OCI-LY3 (cell line): ENCODE measurements around the gene CBX4.

Experiments
- H2AFZ ChIP-seq: fragments of 200-600, 300-600 bp; shearing (Covaris generic); 2 replicates; pipeline ENCODE4 v1.6.0; 2014; ENCODE audit warnings: antibody characterized with exemption, low read depth, low read length
- H3K27ac ChIP-seq: fragments of 200-600, 300-600 bp; sonication (generic); 2 replicates; pipeline ENCODE4 v1.5.1; 2014; ENCODE audit warnings: mild to moderate bottlenecking, low read length, moderate library complexity, mixed read lengths
- H3K27me3 ChIP-seq: fragments of 200-600, 300-600 bp; sonication (generic); 2 replicates; pipeline ENCODE4 v1.6.1; 2014; ENCODE audit warnings: low read depth, low read length, mixed read lengths
- H3K36me3 ChIP-seq: fragments of 200-600, 300-600 bp; sonication (generic); replicated peaks from 2 replicates; pipeline ENCODE3; 2014; ENCODE audit warnings: low read depth, low read length, mixed read lengths
- H3K4me1 ChIP-seq: fragments of 300-600, 200-600 bp; sonication (generic); 2 replicates; pipeline ENCODE4 v1.6.1; 2014; ENCODE audit warnings: low read length, mixed read lengths
- H3K4me2 ChIP-seq: fragments of 200-600, 300-600 bp; sonication (generic); 2 replicates; pipeline ENCODE4 v1.6.1; 2014; ENCODE audit warnings: low read length, mixed read lengths
- H3K4me3 ChIP-seq: fragments of 300-600, 200-600 bp; sonication (generic); 2 replicates; pipeline ENCODE4 v1.5.1; 2014; ENCODE audit warnings: antibody characterized with exemption, mild to moderate bottlenecking, low read length, moderate library complexity
- H3K79me2 ChIP-seq: fragments of 300-600, 200-600 bp; shearing (Covaris generic); 2 replicates; pipeline ENCODE4 v1.6.1; 2014; ENCODE audit warnings: mild to moderate bottlenecking, low read length, mixed read lengths
- H3K9ac ChIP-seq: fragments of 300-600, 200-600 bp; shearing (Covaris generic); 2 replicates; pipeline ENCODE4 v1.6.0; 2014; ENCODE audit warnings: mild to moderate bottlenecking, low read length, moderate library complexity
- H3K9me3 ChIP-seq: fragments of 200-600, 300-600 bp; shearing (Covaris generic); 2 replicates; pipeline ENCODE4 v1.6.1; 2014; ENCODE audit warnings: low read length, mixed read lengths; ENCODE audit not compliant: insufficient read depth
- H4K20me1 ChIP-seq: fragments of 200-600, 300-600 bp; sonication (generic); 2 replicates; pipeline ENCODE4 v1.6.1; 2016; ENCODE audit warnings: low read length, mixed read lengths; ENCODE audit not compliant: insufficient read depth
- CTCF ChIP-seq: fragments of 200-600, 300-600 bp; sonication (generic); IDR thresholded peaks from 2 replicates; pipeline ENCODE4 v1.5.1; 2014; ENCODE audit warnings: antibody characterized with exemption, low read length, low read depth
- EZH2phosphoT487 ChIP-seq: fragments of 200-600 bp; shearing (Covaris generic); IDR thresholded peaks from 2 replicates; pipeline ENCODE4 v1.6.1; 2018; ENCODE audit warnings: antibody characterized with exemption, mixed run types, low read depth

The CBX4 gene

DNA sequence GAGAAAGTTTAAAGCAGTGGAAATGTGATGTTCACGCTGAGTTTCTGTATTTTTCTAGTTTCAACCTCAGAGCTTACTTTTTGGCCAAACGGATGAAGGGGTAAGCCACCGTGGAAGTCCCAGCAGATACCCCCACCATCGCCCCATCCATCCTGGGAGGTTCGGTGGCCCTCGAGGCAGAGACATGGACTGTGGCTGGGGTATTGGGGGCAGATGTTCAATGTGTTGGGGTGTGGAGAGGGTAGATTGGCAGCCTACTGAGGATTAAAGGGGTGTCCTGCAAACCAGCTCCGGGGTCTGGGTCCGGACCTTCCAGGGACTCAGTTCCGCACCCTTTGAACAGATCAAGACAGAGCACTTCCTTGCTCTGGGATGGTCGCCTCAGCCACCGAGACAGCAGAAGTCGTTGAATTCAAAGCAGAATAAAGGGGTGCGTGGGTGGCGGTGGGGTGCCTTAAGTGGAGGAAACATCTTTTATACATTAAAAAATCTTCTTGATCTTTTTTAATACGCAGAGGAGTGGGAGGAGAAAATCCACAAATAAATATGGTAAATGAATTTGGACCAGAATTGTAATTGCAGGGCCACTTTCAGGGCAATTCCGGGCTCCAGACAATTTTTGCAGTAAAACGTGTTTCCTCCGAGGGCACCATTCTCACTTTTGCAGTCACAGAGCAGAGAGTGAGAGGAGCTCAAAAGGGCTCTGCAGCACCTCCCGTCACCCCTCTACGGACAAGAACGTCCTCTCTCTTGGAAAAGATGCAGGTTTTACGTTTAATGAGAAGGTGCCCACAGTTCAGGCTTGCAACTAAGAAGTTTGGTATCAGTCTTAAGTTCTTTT lies 34.2 kb downstream of the CBX4 start:
- H3K9me3 ChIP-seq = peaks cover 4% of the 10 kb centered on the region; the same call in 1 of the 2 replicates
- H3K4me1 ChIP-seq = peaks cover 67% of the 10 kb centered on the region
- H2AFZ ChIP-seq = no peak overlapping the region
- H3K9ac ChIP-seq = peak overlapping the region; percentile 90
- H3K27me3 ChIP-seq = no peaks in the 10 kb centered on the region
- peaks cover 8% of the 10 kb centered on the region for H3K36me3 ChIP-seq
- peak overlapping the region; percentile 74 for H3K4me3 ChIP-seq
- H3K27ac ChIP-seq = peak overlapping the region; percentile 89
- H3K79me2 ChIP-seq = peaks cover 6% of the 10 kb centered on the region; the same call in 1 of the 2 replicates
- H3K4me2 ChIP-seq = peak overlapping the region; percentile 94
- no peak for TF ChIP-seq CTCF
- TF ChIP-seq EZH2phosphoT487 = no peak
- H4K20me1 ChIP-seq = no peaks in the 10 kb centered on the region

DNA sequence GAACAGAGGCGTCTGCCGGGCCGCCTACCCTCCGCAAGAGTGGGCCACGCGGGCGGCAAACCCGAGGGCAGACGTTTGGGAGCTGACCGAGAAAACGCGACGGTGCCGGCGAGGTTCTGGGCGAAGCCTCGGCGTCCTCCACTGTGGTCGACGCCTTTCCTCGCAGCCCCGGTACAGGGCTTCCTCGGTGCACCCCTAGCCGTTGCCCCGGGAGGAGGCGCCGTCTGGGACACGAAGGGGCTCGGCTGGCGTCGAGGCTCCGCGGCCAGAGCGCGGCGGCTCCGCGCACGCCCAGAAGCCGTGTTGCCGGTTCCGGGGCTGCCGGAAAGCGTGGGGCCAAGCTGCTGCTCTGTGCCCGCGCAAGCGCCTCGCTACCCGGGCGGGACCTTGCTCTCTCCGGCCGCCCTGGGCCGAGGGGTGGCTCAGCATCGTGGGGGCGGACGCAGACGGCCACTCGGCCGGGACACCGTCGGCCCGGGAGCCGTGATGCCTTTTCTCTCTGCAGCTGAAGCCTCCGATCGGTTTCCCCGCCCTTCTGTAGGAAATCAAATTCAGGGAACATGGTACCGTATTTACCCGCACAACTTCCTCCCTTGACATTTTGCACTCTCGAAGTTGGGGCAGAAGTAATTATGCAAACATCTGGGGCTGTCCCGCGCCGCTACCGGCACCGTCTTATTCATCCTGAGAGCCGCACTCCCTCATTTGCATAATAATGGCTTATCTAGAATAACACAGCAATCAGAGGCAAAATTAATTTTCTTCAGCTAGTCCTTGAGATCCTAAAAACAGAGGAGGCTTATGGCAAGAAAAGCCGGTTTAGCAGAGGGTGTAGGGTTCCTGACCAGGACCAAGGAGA lies 35.0 kb downstream of the CBX4 start:
- H3K9ac ChIP-seq = peak overlapping the region; percentile 90
- peaks cover 69% of the 10 kb centered on the region for H3K4me1 ChIP-seq
- peaks cover 6% of the 10 kb centered on the region; the same call in 1 of the 2 replicates for H3K79me2 ChIP-seq
- H3K4me3 ChIP-seq = peak overlapping the region; percentile 74
- peak overlapping the region; percentile 89 for H3K27ac ChIP-seq
- peaks cover 8% of the 10 kb centered on the region; the same call in 1 of the 2 replicates for H3K27me3 ChIP-seq
- H3K36me3 ChIP-seq = peaks cover 8% of the 10 kb centered on the region
- no peak overlapping the region for H2AFZ ChIP-seq
- H4K20me1 ChIP-seq = no peaks in the 10 kb centered on the region
- no peak for TF ChIP-seq EZH2phosphoT487
- no peak for TF ChIP-seq CTCF
- peak overlapping the region; percentile 94 for H3K4me2 ChIP-seq
- H3K9me3 ChIP-seq = peaks cover 4% of the 10 kb centered on the region; the same call in 1 of the 2 replicates

DNA sequence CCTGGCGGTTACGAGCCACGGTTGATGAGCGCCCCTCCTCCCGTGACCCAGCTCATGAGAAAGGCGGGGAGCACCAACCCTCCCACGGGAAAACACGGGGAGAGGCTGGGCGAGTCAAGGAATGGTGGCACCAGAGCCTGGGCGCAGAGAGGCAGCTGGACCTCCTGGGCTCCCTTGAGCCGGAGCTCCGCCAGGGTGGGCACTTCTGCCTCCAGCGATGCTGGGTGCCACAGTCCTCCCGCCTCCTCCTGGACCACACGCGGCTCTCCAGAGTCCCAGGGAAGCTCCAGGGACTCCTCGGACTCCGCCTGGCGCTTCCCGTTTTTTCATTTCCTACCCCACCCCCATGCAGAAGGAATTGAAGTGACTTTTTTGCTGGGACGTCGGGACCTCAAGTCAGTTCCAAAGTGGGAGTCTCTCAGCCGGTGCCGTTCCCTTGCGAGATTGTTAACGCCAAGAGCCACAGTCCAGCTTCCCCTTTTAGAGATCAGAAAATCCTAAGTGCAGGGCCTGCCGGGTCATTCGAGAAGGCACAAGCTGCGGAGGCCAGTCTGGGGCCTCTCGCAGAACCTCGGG lies 35.7 kb downstream of the CBX4 start:
- peak overlapping the region; percentile 89 for H3K27ac ChIP-seq
- peaks cover 6% of the 10 kb centered on the region; the same call in 1 of the 2 replicates for H3K79me2 ChIP-seq
- peaks cover 8% of the 10 kb centered on the region; the same call in 1 of the 2 replicates for H3K27me3 ChIP-seq
- peaks cover 8% of the 10 kb centered on the region for H3K36me3 ChIP-seq
- peak overlapping the region; percentile 82 for H3K4me2 ChIP-seq
- H2AFZ ChIP-seq = no peak overlapping the region
- peak overlapping the region; percentile 74 for H3K4me3 ChIP-seq
- H3K9me3 ChIP-seq = peaks cover 4% of the 10 kb centered on the region; the same call in 1 of the 2 replicates
- TF ChIP-seq CTCF (no peak), EZH2phosphoT487 (no peak)
- no peaks in the 10 kb centered on the region for H4K20me1 ChIP-seq
- peak overlapping the region; percentile 65; the same call in 1 of the 2 replicates for H3K9ac ChIP-seq
- peaks cover 62% of the 10 kb centered on the region for H3K4me1 ChIP-seq
